Endothelial cell of umbilical vein (primary cell): ENCODE data around the gene RGS6. TPM values are rescaled to one million over a fixed set of nuclear protein-coding genes. Genes with fewer than 3 reads are reported as not detected.

Source experiments
- BruUV-seq: library from RNA; stranded (reverse); fragments of 400-500 nt; replicated peaks from 2 replicates; lab custom pipeline; 2021; lab: Mats Ljungman, UMichigan
- CTCF ChIA-PET: fragments of 300-600, 350-600 bp; sonication (Branson Sonifier 250); formaldehyde crosslinking; loops from one replicate; lab custom pipeline; 2021; ENCODE audit warnings: antibody characterized with exemption, inconsistent platforms; lab: Charles Lee
- POLR2A ChIA-PET: fragments of 300-600, 350-600 bp; sonication (Branson Sonifier 250); formaldehyde crosslinking; loops from one replicate; lab custom pipeline; 2021; ENCODE audit warnings: antibody characterized with exemption, inconsistent platforms; lab: Charles Lee
- DNase-seq: peaks from one replicate; pipeline ENCODE4 v3.0.0-alpha.2; 2011; ENCODE audit warnings: low read depth, low spot score
- FAIRE-seq: peaks from 2 replicates; lab custom pipeline; 2011; peaks lifted over from hg19 to GRCh38; lab: Jason Lieb, UNC
- H2AFZ ChIP-seq: 2 replicates; pipeline ENCODE4 v1.6.0; 2012; ENCODE audit warnings: low read depth, low read length, control low read depth, inconsistent platforms
- H3K27ac ChIP-seq: 2 replicates; pipeline ENCODE4 v1.5.1; 2011; ENCODE audit warnings: low read depth, mild to moderate bottlenecking, control low read depth, low read length, moderate library complexity; ENCODE audit not compliant: insufficient read depth
- H3K27me3 ChIP-seq, 2 experiments: 2 replicates each; pipeline versions ENCODE4 v1.6.0 to v1.6.1; 2011; ENCODE audit warnings: low read length in 2 of 2, mixed read lengths in 1 of 2; ENCODE audit not compliant: control insufficient read depth in 2 of 2, insufficient read depth in 2 of 2
- H3K36me3 ChIP-seq, 2 experiments: 2 replicates in 1 of 2; 3 replicates in 1 of 2; pipeline ENCODE4 v1.5.1; 2011; ENCODE audit warnings: low read length in 2 of 2, mild to moderate bottlenecking in 1 of 2, moderate library complexity in 1 of 2; ENCODE audit not compliant: control insufficient read depth in 2 of 2, insufficient read depth in 2 of 2; ENCODE audit errors: extremely low read depth in 1 of 2
- H3K4me1 ChIP-seq: 3 replicates; pipeline ENCODE4 v1.5.1; 2011; ENCODE audit warnings: mild to moderate bottlenecking, low read length; ENCODE audit not compliant: control insufficient read depth, insufficient read depth; ENCODE audit errors: extremely low read depth
- H3K4me2 ChIP-seq: 2 replicates; pipeline ENCODE4 v1.6.1; 2011; ENCODE audit warnings: low read length, control low read depth, mixed read lengths; ENCODE audit not compliant: insufficient read depth
- H3K4me3 ChIP-seq, 3 experiments: fragments of 200-600 bp in 1 of 3; sonication (generic), shearing (Covaris generic) in 1 of 3; replicated peaks in 1 of 3; 2 replicates each; pipeline ENCODE4 v1.5.1; 2011 to 2016; ENCODE audit warnings: control low read depth in 3 of 3, low read length in 3 of 3, mild to moderate bottlenecking in 2 of 3, inconsistent platforms in 1 of 3, low read depth in 1 of 3, moderate library complexity in 1 of 3; ENCODE audit not compliant: insufficient read depth in 1 of 3
- H3K79me2 ChIP-seq: 2 replicates; pipeline ENCODE4 v1.6.0; 2012; ENCODE audit warnings: low read length, inconsistent platforms; ENCODE audit not compliant: control insufficient read depth, insufficient read depth
- H3K9ac ChIP-seq: replicated peaks from 2 replicates; pipeline ENCODE3; 2011; ENCODE audit warnings: low read length, control low read depth; ENCODE audit not compliant: insufficient read depth; ENCODE audit errors: extremely low read depth
- H3K9me1 ChIP-seq: replicated peaks from 3 replicates; pipeline ENCODE4 v1.6.0; 2011; ENCODE audit warnings: mild to moderate bottlenecking, low read length; ENCODE audit not compliant: control insufficient read depth, insufficient read depth; ENCODE audit errors: extremely low read depth
- H3K9me3 ChIP-seq: replicated peaks from 2 replicates; pipeline ENCODE4 v1.5.1; 2012; ENCODE audit warnings: low read length, inconsistent platforms; ENCODE audit not compliant: control insufficient read depth, insufficient read depth
- H4K20me1 ChIP-seq: replicated peaks from 2 replicates; pipeline ENCODE3; 2011; ENCODE audit warnings: mild to moderate bottlenecking, low read length; ENCODE audit not compliant: control insufficient read depth, insufficient read depth; ENCODE audit errors: extremely low read depth
- EZH2 ChIP-seq: IDR thresholded peaks from 2 replicates; pipeline ENCODE4 v1.6.1; 2012; ENCODE audit warnings: borderline replicate concordance, low read depth, mild to moderate bottlenecking, moderate library complexity, low read length, inconsistent platforms; ENCODE audit not compliant: severe bottlenecking
- FOS ChIP-seq: IDR thresholded peaks from 2 replicates; pipeline ENCODE4 v1.6.1; 2011; ENCODE audit warnings: mild to moderate bottlenecking, low read length, moderate library complexity, borderline replicate concordance; ENCODE audit not compliant: insufficient read depth
- GATA2 ChIP-seq: IDR thresholded peaks from 2 replicates; pipeline ENCODE4 v1.7.0; 2011; ENCODE audit warnings: low read depth, mild to moderate bottlenecking, moderate library complexity, mixed read lengths, low read length; ENCODE audit not compliant: insufficient read length, insufficient read depth
- JUN ChIP-seq: IDR thresholded peaks from 2 replicates; pipeline ENCODE4 v1.6.1; 2011; ENCODE audit warnings: borderline replicate concordance, low read depth; ENCODE audit not compliant: insufficient read length, insufficient read depth
- MYC ChIP-seq: IDR thresholded peaks from one replicate; pipeline ENCODE4 v1.6.1; 2011; ENCODE audit warnings: mild to moderate bottlenecking, low read depth, low read length
- POLR2A ChIP-seq: IDR thresholded peaks from 2 replicates; pipeline ENCODE4 v1.6.1; 2012; ENCODE audit warnings: low read depth, mild to moderate bottlenecking, control low read depth, low read length
- POLR2AphosphoS5 ChIP-seq: IDR thresholded peaks from 2 replicates; pipeline ENCODE4 v1.6.1; 2012; ENCODE audit warnings: low read depth, mild to moderate bottlenecking, control low read depth, low read length, moderate library complexity; ENCODE audit not compliant: insufficient read depth
- dilution Hi-C: fragments of 300-500 bp; cut with MboI; formaldehyde crosslinking; loops from one replicate; pipeline ENCODE4 v1.15.0; 2019; ENCODE audit warnings: low sequenced_read_pairs; ENCODE audit not compliant: extremely low pct_ligation_motif_present
- intact Hi-C: fragments of 100-400 bp; cut with micrococcal nuclease; formaldehyde crosslinking; loops from one replicate; pipeline ENCODE4 v1.10.0; 2022
- polyA plus RNA-seq, 4 experiments: library from polyadenylated mRNA; depleted of rRNA in 3 of 4; stranded (reverse) in 3 of 4; unstranded in 1 of 4; fragments of >200 nt; gene quantifications; 2 replicates each; pipeline versions ENCODE4 v1.2.1 to v1.2.3, GENCODE V29; 2011 to 2012; ENCODE audit warnings: missing spikeins in 1 of 4
- total RNA-seq: library from RNA; stranded (reverse); gene quantifications from 2 replicates; pipeline ENCODE4 v1.2.3, GENCODE V29; 2021
- TF ChIP-seq, protein P1 (sequence below): IDR thresholded peaks from 2 replicates; pipeline ENCODE4 v1.6.1; 2011; ENCODE audit not compliant: insufficient read depth, insufficient read length
- TF ChIP-seq, protein P2 (sequence below), 2 donors: IDR thresholded peaks; 1 replicate in 1 of 2; 2 replicates in 1 of 2; pipeline ENCODE4 v1.5.1; 2011; ENCODE audit warnings: low read length in 2 of 2, mild to moderate bottlenecking in 2 of 2, moderate library complexity in 2 of 2, control low read depth in 1 of 2, inconsistent platforms in 1 of 2, low read depth in 1 of 2; ENCODE audit not compliant: insufficient read depth in 1 of 2; ENCODE audit errors: extremely low read depth in 1 of 2

Gene RGS6
- total and polyA plus RNA-seq, 2 donors (not counting 3 experiments of a cell fraction or from before 2014, with no cell fraction given), result not detected

GRCh38 chr14:72519543-72519942, 587.3 kb downstream of the RGS6 start:
- TF ChIP-seq, protein P1, sequence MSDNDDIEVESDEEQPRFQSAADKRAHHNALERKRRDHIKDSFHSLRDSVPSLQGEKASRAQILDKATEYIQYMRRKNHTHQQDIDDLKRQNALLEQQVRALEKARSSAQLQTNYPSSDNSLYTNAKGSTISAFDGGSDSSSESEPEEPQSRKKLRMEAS, result no peak
- TF ChIP-seq, protein P2, sequence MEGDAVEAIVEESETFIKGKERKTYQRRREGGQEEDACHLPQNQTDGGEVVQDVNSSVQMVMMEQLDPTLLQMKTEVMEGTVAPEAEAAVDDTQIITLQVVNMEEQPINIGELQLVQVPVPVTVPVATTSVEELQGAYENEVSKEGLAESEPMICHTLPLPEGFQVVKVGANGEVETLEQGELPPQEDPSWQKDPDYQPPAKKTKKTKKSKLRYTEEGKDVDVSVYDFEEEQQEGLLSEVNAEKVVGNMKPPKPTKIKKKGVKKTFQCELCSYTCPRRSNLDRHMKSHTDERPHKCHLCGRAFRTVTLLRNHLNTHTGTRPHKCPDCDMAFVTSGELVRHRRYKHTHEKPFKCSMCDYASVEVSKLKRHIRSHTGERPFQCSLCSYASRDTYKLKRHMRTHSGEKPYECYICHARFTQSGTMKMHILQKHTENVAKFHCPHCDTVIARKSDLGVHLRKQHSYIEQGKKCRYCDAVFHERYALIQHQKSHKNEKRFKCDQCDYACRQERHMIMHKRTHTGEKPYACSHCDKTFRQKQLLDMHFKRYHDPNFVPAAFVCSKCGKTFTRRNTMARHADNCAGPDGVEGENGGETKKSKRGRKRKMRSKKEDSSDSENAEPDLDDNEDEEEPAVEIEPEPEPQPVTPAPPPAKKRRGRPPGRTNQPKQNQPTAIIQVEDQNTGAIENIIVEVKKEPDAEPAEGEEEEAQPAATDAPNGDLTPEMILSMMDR (IDR thresholded peaks at IDR 0.05; ENCODE audit: extremely low read depth in 1 of 2, insufficient read depth in 1 of 2, low read depth in 1 of 2, low read length in 2 of 2), result no peak
- TF ChIP-seq GATA2 (no peak), POLR2AphosphoS5 (no peak), POLR2A (no peak), JUN (no peak), EZH2 (no peak), FOS (no peak), MYC (no peak)
- no peak for DNase-seq
- no peak overlapping the region for H2AFZ ChIP-seq
- H4K20me1 ChIP-seq, result no peaks in the 10 kb centered on the region
- H3K4me2 ChIP-seq, result no peak overlapping the region
- H3K9ac ChIP-seq, result no peak overlapping the region
- no peak overlapping the region for H3K4me3 ChIP-seq
- dilution Hi-C loops (no loop called here), intact Hi-C loops (loop anchor here (5.0 to 10.0 kb wide), 2 partner anchors 215 to 263 kb away; no protein-coding TSS in a partner anchor)
- CTCF ChIA-PET, result no interaction called here
- H3K27ac ChIP-seq, result no peak overlapping the region
- H3K9me1 ChIP-seq, result no peaks in the 10 kb centered on the region
- FAIRE-seq, result no peak
- no peaks in the 10 kb centered on the region for H3K36me3 ChIP-seq
- H3K9me3 ChIP-seq, result no peaks in the 10 kb centered on the region
- H3K79me2 ChIP-seq, result no peaks in the 10 kb centered on the region
- POLR2A ChIA-PET, result no interaction called here
- H3K4me1 ChIP-seq, result peaks cover 6% of the 10 kb centered on the region
- no peaks in the 10 kb centered on the region for H3K27me3 ChIP-seq
- no TSS peak for BruUV-seq
